Measurements from ENCODE around the gene MICU1. TPM values are rescaled to one million over a fixed set of nuclear protein-coding genes. Genes with fewer than 3 reads are reported as not detected.

MICU1 gene
- total and polyA plus RNA-seq, 2 donors (not counting 3 experiments of a cell fraction or from before 2014, with no cell fraction given), result 27.5 to 48.0 TPM

- H3K9me1 ChIP-seq (replicated peaks; ENCODE audit: control insufficient read depth, extremely low read depth, insufficient read depth, low read length), result no peaks in the 10 kb centered on the region
- CTCF ChIA-PET, result interaction anchor here (0.7 to 12.3 kb wide), 11 partner anchors 10 to 442 kb away, joined by 3 to 214 read pairs (median 4); partner anchors contain the start of gene DDIT4
- no peak overlapping the region for H3K27ac ChIP-seq (ENCODE audit: insufficient read depth, low read depth, low read length)
- dilution Hi-C loops (cut with MboI; ENCODE audit: extremely low pct_ligation_motif_present, low sequenced_read_pairs), result no loop called here
- POLR2A ChIA-PET, result interaction anchor here (0.9 to 1.9 kb wide), 2 partner anchors 65 to 211 kb away, joined by 3 to 4 read pairs; no protein-coding TSS in a partner anchor
- BruUV-seq (replicated peaks), result no TSS peak
- H3K36me3 ChIP-seq (ENCODE audit: control insufficient read depth in 2 of 2, extremely low read depth in 1 of 2, insufficient read depth in 2 of 2, low read length in 2 of 2), result peaks cover 7 to 27% of the 10 kb centered on the region in 2 experiments
- H3K4me2 ChIP-seq (ENCODE audit: insufficient read depth, low read length), result no peak overlapping the region
- no peak overlapping the region for H3K4me3 ChIP-seq (replicated peaks in 1 of 3; ENCODE audit: insufficient read depth in 1 of 3, low read depth in 1 of 3, low read length in 3 of 3)
- no peak overlapping the region for H2AFZ ChIP-seq (ENCODE audit: low read depth, low read length)
- H3K27me3 ChIP-seq (ENCODE audit: control insufficient read depth in 2 of 2, insufficient read depth in 2 of 2, low read length in 2 of 2), result no peaks in the 10 kb centered on the region
- intact Hi-C loops (cut with micrococcal nuclease), result loop anchor here (5.0 kb wide), 1 partner anchor 166 kb away; no protein-coding TSS in a partner anchor
- H3K4me1 ChIP-seq (ENCODE audit: control insufficient read depth, extremely low read depth, insufficient read depth, low read length), result peaks cover 42% of the 10 kb centered on the region
- H3K9ac ChIP-seq (replicated peaks; ENCODE audit: extremely low read depth, insufficient read depth, low read length), result no peak overlapping the region
- H3K79me2 ChIP-seq (ENCODE audit: control insufficient read depth, insufficient read depth, low read length), result no peaks in the 10 kb centered on the region
- no peaks in the 10 kb centered on the region for H4K20me1 ChIP-seq (replicated peaks; ENCODE audit: control insufficient read depth, extremely low read depth, insufficient read depth, low read length)
- TF ChIP-seq MAX (IDR thresholded peaks at IDR 0.05; ENCODE audit: insufficient read depth, insufficient read length), result no peak
- no peak for TF ChIP-seq MYC (IDR thresholded peaks at IDR 0.05; ENCODE audit: low read depth, low read length)
- no peak for TF ChIP-seq JUN (IDR thresholded peaks at IDR 0.05; ENCODE audit: borderline replicate concordance, insufficient read depth, insufficient read length, low read depth)
- TF ChIP-seq EZH2 (IDR thresholded peaks at IDR 0.05; ENCODE audit: borderline replicate concordance, low read depth, low read length, severe bottlenecking), result no peak
- TF ChIP-seq POLR2A (IDR thresholded peaks at IDR 0.05; ENCODE audit: low read depth, low read length), result no peak
- no peak for TF ChIP-seq CTCF (IDR thresholded peaks at IDR 0.05; ENCODE audit: extremely low read depth in 1 of 2, insufficient read depth in 1 of 2, low read depth in 1 of 2, low read length in 2 of 2)
- TF ChIP-seq GATA2 (IDR thresholded peaks at IDR 0.05; ENCODE audit: insufficient read depth, insufficient read length, low read depth, low read length), result no peak
- no peak for TF ChIP-seq POLR2AphosphoS5 (IDR thresholded peaks at IDR 0.05; ENCODE audit: insufficient read depth, low read depth, low read length)
- TF ChIP-seq FOS (IDR thresholded peaks at IDR 0.05; ENCODE audit: borderline replicate concordance, insufficient read depth, low read length), result no peak
- DNase-seq (ENCODE audit: low read depth, low spot score), result no peak
- FAIRE-seq, result peak; percentile 40
- no peaks in the 10 kb centered on the region for H3K9me3 ChIP-seq (replicated peaks; ENCODE audit: control insufficient read depth, insufficient read depth, low read length)
These were observed 287.7 kb downstream of the MICU1 start for GRCh38 chr10:72338180-72338579.

Data from endothelial cell of umbilical vein (primary cell).